H9 (cell line): ENCODE results near the gene TCERG1L. TPM values are rescaled to one million over a fixed set of nuclear protein-coding genes. Genes with fewer than 3 reads are reported as not detected.

Source experiments
- DNase-seq: peaks from one replicate; pipeline ENCODE4 v3.0.0-alpha.2; 2017
- H2AFZ ChIP-seq: one replicate; pipeline ENCODE4 v1.6.1; 2013; ENCODE audit warnings: mild to moderate bottlenecking, low read length, control low read depth, moderate library complexity
- H2AK5ac ChIP-seq: 2 replicates; pipeline ENCODE4 v1.6.1; 2013; ENCODE audit warnings: low read length, control low read depth, mixed read lengths; ENCODE audit not compliant: insufficient read length
- H2BK120ac ChIP-seq: one replicate; pipeline ENCODE4 v1.6.1; 2013; ENCODE audit warnings: low read depth, mild to moderate bottlenecking, low read length, control low read depth, inconsistent platforms; ENCODE audit not compliant: poor library complexity, severe bottlenecking
- H2BK12ac ChIP-seq: 2 replicates; pipeline ENCODE4 v1.6.1; 2013; ENCODE audit warnings: low read length, control low read depth, mixed read lengths, low read depth; ENCODE audit not compliant: insufficient read length
- H2BK15ac ChIP-seq: 2 replicates; pipeline ENCODE4 v1.6.1; 2013; ENCODE audit warnings: low read depth, low read length, control low read depth
- H2BK20ac ChIP-seq: one replicate; pipeline ENCODE4 v1.6.1; 2013; ENCODE audit warnings: low read depth, mild to moderate bottlenecking, low read length, control low read depth, inconsistent platforms; ENCODE audit not compliant: poor library complexity, severe bottlenecking
- H2BK5ac ChIP-seq: 2 replicates; pipeline ENCODE4 v1.6.1; 2013; ENCODE audit warnings: low read length, control low read depth, mixed read lengths; ENCODE audit not compliant: insufficient read length
- H3K14ac ChIP-seq: 2 replicates; pipeline ENCODE4 v1.6.1; 2013; ENCODE audit warnings: low read length, control low read depth; ENCODE audit not compliant: insufficient read depth
- H3K18ac ChIP-seq: 2 replicates; pipeline ENCODE4 v1.6.1; 2013; ENCODE audit warnings: low read depth, mild to moderate bottlenecking, mixed read lengths, low read length, control low read depth; ENCODE audit not compliant: insufficient read length
- H3K23ac ChIP-seq: 2 replicates; pipeline ENCODE4 v1.6.1; 2013; ENCODE audit warnings: low read length, control low read depth, mixed read lengths, low read depth; ENCODE audit not compliant: insufficient read length
- H3K23me2 ChIP-seq: 2 replicates; pipeline ENCODE4 v1.6.1; 2013; ENCODE audit warnings: low read depth, mild to moderate bottlenecking, mixed read lengths, low read length, control low read depth; ENCODE audit not compliant: insufficient read length, poor library complexity, severe bottlenecking
- H3K27ac ChIP-seq: 2 replicates; pipeline ENCODE4 v1.5.1; 2013; ENCODE audit warnings: low read length, control low read depth, mixed read lengths, low read depth; ENCODE audit not compliant: insufficient read length
- H3K27me3 ChIP-seq: 2 replicates; pipeline ENCODE4 v1.6.1; 2013; ENCODE audit warnings: low read length, control low read depth, inconsistent platforms; ENCODE audit not compliant: insufficient read depth
- H3K4ac ChIP-seq: 2 replicates; pipeline ENCODE4 v1.6.1; 2013; ENCODE audit warnings: low read depth, mild to moderate bottlenecking, control low read depth, inconsistent platforms, low read length, moderate library complexity
- H3K4me1 ChIP-seq: 2 replicates; pipeline ENCODE4 v1.6.1; 2013; ENCODE audit warnings: low read length, control low read depth, inconsistent platforms; ENCODE audit not compliant: insufficient read depth
- H3K4me2 ChIP-seq: 2 replicates; pipeline ENCODE4 v1.6.1; 2013; ENCODE audit warnings: low read length, control low read depth, mixed read lengths; ENCODE audit not compliant: insufficient read length, insufficient read depth
- H3K56ac ChIP-seq: 2 replicates; pipeline ENCODE4 v1.6.1; 2013; ENCODE audit warnings: low read depth, mild to moderate bottlenecking, mixed read lengths, low read length, control low read depth; ENCODE audit not compliant: insufficient read length
- H3K79me1 ChIP-seq: 2 replicates; pipeline ENCODE4 v1.6.1; 2013; ENCODE audit warnings: low read depth, mild to moderate bottlenecking, moderate library complexity, low read length, control low read depth, inconsistent platforms; ENCODE audit not compliant: insufficient read depth, poor library complexity, severe bottlenecking
- H3K79me2 ChIP-seq: 2 replicates; pipeline ENCODE4 v1.6.1; 2013; ENCODE audit warnings: low read length, control low read depth, inconsistent platforms; ENCODE audit not compliant: insufficient read depth
- H3K9ac ChIP-seq: 2 replicates; pipeline ENCODE4 v1.6.1; 2013; ENCODE audit warnings: low read length, control low read depth, mixed read lengths; ENCODE audit not compliant: insufficient read length; ENCODE audit errors: extremely low read depth
- H3K9me3 ChIP-seq: one replicate; pipeline ENCODE4 v1.6.1; 2013; ENCODE audit warnings: low read depth, low read length, inconsistent platforms; ENCODE audit not compliant: control insufficient read depth
- H3T11ph ChIP-seq: one replicate; pipeline ENCODE4 v1.6.1; 2013; ENCODE audit warnings: mild to moderate bottlenecking, low read length, control low read depth, inconsistent platforms
- H4K20me1 ChIP-seq: one replicate; pipeline ENCODE4 v1.6.1; 2013; ENCODE audit not compliant: control insufficient read depth, insufficient read length, insufficient read depth
- H4K5ac ChIP-seq: 2 replicates; pipeline ENCODE4 v1.6.1; 2013; ENCODE audit warnings: low read depth, mild to moderate bottlenecking, mixed read lengths, low read length, control low read depth; ENCODE audit not compliant: insufficient read length
- H4K8ac ChIP-seq: replicated peaks from 2 replicates; pipeline ENCODE4 v1.6.1; 2013; ENCODE audit warnings: low read length, control low read depth, mixed read lengths, low read depth; ENCODE audit not compliant: insufficient read length
- H4K91ac ChIP-seq: 2 replicates; pipeline ENCODE4 v1.6.1; 2013; ENCODE audit warnings: low read depth, mild to moderate bottlenecking, moderate library complexity, mixed read lengths, low read length, control low read depth; ENCODE audit not compliant: insufficient read length
- H3K27ac Mint-ChIP-seq, 3 experiments: 2 replicates in 2 of 3; 3 replicates in 1 of 3; pipeline ENCODE4 v1.8.0; 2020 to 2021; ENCODE audit warnings: mixed read lengths in 3 of 3, mild to moderate bottlenecking in 1 of 3, moderate library complexity in 1 of 3
- H3K27me3 Mint-ChIP-seq: 2 replicates; pipeline ENCODE4 v1.8.0; 2021; ENCODE audit warnings: low read depth, mild to moderate bottlenecking, moderate library complexity, mixed read lengths
- H3K36me3 Mint-ChIP-seq, 3 experiments: 2 replicates in 2 of 3; 3 replicates in 1 of 3; pipeline ENCODE4 v1.8.0; 2020 to 2021; ENCODE audit warnings: low read depth in 3 of 3, mixed read lengths in 3 of 3; ENCODE audit not compliant: insufficient read depth in 1 of 3
- H3K4me1 Mint-ChIP-seq, 2 experiments: 2 replicates each; pipeline ENCODE4 v1.8.0; 2020; ENCODE audit warnings: mixed read lengths in 2 of 2
- H3K4me3 Mint-ChIP-seq, 2 experiments: 2 replicates in 1 of 2; 3 replicates in 1 of 2; pipeline ENCODE4 v1.8.0; 2020 to 2021; ENCODE audit warnings: mild to moderate bottlenecking in 2 of 2, mixed read lengths in 2 of 2, moderate library complexity in 1 of 2
- H3K9me3 Mint-ChIP-seq, 2 experiments: 2 replicates in 1 of 2; 3 replicates in 1 of 2; pipeline ENCODE4 v1.8.0; 2020; ENCODE audit warnings: mild to moderate bottlenecking in 2 of 2, mixed read lengths in 2 of 2, moderate library complexity in 1 of 2
- WGBS: extraction: QIAGEN DNeasy Blood & Tissue Kit; methylation state at CpG from one replicate; pipeline ENCODE4 v1.1.7; 2013; ENCODE audit warnings: missing lambda C conversion rate, low lambda C conversion rate, mixed read lengths; ENCODE audit not compliant: insufficient read length; ENCODE audit errors: extremely low coverage; 5-methylcytosine and 5-hydroxymethylcytosine counted together
- total RNA-seq: library from RNA; stranded (reverse); gene quantifications from 2 replicates; pipeline ENCODE4 v1.2.1, GENCODE V29; 2021
- TF ChIP-seq, protein P1 (sequence below): fragments of 200-600 bp; sonication (generic); conservative IDR thresholded peaks from 3 replicates; pipeline ENCODE4 v1.8.0; 2021; ENCODE audit warnings: antibody characterized with exemption, mild to moderate bottlenecking

The TCERG1L gene
- total RNA-seq, 1 experiment from 2014 or later = 3.3 TPM

DNA sequence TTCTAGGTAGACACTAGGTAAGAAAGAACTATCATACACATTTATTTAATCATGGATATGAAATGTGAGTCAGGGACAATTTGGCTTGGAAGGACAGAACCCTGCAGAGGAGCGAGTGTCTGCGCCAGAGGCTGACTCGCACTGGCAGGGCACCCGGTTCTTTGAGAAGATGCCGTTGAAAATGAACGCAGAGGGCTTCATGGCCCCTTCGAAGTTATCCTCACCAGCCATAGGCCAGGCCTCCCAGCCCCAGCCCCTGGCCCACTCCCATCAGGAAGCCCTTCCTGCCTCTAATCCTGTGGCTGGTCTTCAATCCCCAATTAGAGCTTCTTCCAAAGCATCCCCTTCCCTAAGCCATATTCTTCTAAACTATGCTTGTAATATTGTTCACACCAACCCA is 239.8 kb downstream of the TCERG1L start:
- Histone ChIP-seq H3K79me1 (no peaks in the 10 kb centered on the region), H3K79me2 (no peaks in the 10 kb centered on the region), H3K4ac (no peak overlapping the region), H3T11ph (no peak overlapping the region), H3K14ac (no peak overlapping the region), H2BK5ac (no peak overlapping the region), H4K91ac (no peak overlapping the region), H3K4me1 (peaks cover 4% of the 10 kb centered on the region; the same call in 1 of the 2 replicates), H3K9me3 (no peaks in the 10 kb centered on the region), H3K4me2 (no peak overlapping the region), H2BK120ac (no peak overlapping the region), H4K20me1 (no peaks in the 10 kb centered on the region), H2AFZ (no peak overlapping the region), H3K23me2 (no peaks in the 10 kb centered on the region), H2AK5ac (no peak overlapping the region), H2BK20ac (no peak overlapping the region), H2BK15ac (no peak overlapping the region), H3K18ac (no peak overlapping the region), H3K56ac (no peak overlapping the region), H3K23ac (no peak overlapping the region), H3K27ac (no peak overlapping the region), H2BK12ac (no peak overlapping the region), H4K5ac (no peak overlapping the region), H3K9ac (no peak overlapping the region), H4K8ac (no peak overlapping the region), H3K27me3 (no peaks in the 10 kb centered on the region)
- H3K4me1 Mint-ChIP-seq = peaks cover 32 to 36% of the 10 kb centered on the region in 2 experiments
- TF ChIP-seq, protein P1, sequence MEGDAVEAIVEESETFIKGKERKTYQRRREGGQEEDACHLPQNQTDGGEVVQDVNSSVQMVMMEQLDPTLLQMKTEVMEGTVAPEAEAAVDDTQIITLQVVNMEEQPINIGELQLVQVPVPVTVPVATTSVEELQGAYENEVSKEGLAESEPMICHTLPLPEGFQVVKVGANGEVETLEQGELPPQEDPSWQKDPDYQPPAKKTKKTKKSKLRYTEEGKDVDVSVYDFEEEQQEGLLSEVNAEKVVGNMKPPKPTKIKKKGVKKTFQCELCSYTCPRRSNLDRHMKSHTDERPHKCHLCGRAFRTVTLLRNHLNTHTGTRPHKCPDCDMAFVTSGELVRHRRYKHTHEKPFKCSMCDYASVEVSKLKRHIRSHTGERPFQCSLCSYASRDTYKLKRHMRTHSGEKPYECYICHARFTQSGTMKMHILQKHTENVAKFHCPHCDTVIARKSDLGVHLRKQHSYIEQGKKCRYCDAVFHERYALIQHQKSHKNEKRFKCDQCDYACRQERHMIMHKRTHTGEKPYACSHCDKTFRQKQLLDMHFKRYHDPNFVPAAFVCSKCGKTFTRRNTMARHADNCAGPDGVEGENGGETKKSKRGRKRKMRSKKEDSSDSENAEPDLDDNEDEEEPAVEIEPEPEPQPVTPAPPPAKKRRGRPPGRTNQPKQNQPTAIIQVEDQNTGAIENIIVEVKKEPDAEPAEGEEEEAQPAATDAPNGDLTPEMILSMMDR = no peak
- no peaks in the 10 kb centered on the region; a peak in 1 of 7 replicates for H3K36me3 Mint-ChIP-seq
- no peaks in the 10 kb centered on the region for H3K27me3 Mint-ChIP-seq
- H3K27ac Mint-ChIP-seq = no peak overlapping the region
- WGBS = no CpG with 5 or more reads among the region's 7 CpGs
- H3K9me3 Mint-ChIP-seq = no peaks in the 10 kb centered on the region; a peak in 1 of 5 replicates
- peak; percentile 22 for DNase-seq
- H3K4me3 Mint-ChIP-seq = no peak overlapping the region
